ENCODE results near the gene MYLIP. TPM values are rescaled to one million over a fixed set of nuclear protein-coding genes. Genes with fewer than 3 reads are reported as not detected.

The MYLIP gene
- total RNA-seq, 4 donors from 2014 or later = 35.1 to 49.6 (median 43.8) TPM

DNA sequence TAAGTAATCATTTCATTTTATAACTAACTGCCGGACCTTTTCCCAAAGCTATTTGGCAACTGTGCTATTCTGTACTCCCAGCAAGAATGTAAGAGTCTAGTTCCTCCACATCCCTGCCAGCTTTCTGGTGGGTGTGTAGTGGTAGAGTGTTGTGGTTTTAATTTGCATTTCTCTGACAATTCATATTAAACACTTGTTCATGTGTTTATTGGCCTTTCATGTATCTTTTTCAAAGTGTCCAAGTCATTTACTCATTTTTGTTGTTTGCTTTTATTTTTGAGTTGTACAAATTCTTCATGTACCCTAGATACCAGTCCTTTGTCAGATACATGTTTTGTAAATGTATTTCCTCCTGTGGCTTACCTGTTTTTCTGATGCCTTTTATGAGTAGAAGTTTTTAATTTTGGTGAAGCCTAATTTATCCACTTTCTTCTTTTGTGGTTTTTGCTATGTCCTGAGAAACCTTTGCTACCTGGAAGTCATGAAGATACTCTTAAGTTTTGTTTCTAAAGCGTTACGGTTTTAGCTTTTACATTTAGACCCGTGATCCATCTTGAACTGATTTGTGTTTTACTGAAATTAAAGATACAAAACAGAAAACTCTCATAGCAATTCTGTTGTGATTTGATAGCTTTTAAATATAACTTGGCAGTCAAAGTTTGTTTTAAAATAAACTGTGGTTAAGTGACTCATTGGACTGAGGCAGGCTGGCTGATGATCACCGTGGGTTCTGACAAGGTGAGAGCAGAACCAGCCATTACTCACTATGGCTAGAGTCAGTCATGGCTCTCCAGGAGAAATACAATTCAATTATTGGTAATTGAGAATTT, 8.0 kb downstream of the MYLIP start:
- no peak for DNase-seq (ENCODE audit: low spot score in 2 of 2)
- TF ChIP-seq, protein P1, sequence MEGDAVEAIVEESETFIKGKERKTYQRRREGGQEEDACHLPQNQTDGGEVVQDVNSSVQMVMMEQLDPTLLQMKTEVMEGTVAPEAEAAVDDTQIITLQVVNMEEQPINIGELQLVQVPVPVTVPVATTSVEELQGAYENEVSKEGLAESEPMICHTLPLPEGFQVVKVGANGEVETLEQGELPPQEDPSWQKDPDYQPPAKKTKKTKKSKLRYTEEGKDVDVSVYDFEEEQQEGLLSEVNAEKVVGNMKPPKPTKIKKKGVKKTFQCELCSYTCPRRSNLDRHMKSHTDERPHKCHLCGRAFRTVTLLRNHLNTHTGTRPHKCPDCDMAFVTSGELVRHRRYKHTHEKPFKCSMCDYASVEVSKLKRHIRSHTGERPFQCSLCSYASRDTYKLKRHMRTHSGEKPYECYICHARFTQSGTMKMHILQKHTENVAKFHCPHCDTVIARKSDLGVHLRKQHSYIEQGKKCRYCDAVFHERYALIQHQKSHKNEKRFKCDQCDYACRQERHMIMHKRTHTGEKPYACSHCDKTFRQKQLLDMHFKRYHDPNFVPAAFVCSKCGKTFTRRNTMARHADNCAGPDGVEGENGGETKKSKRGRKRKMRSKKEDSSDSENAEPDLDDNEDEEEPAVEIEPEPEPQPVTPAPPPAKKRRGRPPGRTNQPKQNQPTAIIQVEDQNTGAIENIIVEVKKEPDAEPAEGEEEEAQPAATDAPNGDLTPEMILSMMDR (IDR thresholded peaks at IDR 0.05) = no peak
- TF ChIP-seq POLR2A (IDR thresholded peaks at IDR 0.05) = no peak

DNA sequence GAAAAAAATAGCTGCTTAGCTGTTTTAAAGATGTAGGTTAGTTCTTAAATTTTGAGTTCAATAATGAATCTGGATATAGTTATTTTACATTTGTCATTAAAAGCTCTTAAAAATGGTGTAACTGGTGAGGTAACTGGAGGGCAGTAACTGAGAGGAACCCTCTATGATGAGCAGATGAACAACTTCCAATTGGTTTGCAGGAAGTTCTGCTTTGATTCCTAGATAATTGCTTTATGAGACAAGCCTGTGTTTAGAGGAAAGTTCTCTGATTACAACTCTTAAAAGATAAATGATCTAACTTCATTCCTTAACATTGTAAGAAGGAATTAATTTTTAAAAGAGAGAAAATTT, 8.5 kb downstream of the MYLIP start:
- no peak for DNase-seq (ENCODE audit: low spot score in 2 of 2)
- TF ChIP-seq POLR2A (IDR thresholded peaks at IDR 0.05) = no peak
- TF ChIP-seq, protein P1 (IDR thresholded peaks at IDR 0.05) = no peak
- H3K4me3 ChIP-seq (ENCODE audit: low read depth, poor library complexity, severe bottlenecking) = no peak overlapping the region
- intact Hi-C loops (cut with DNase I; ENCODE audit: low total_unique reads) = no loop called here

More for the DNA sequence above, 8.0 kb downstream of the MYLIP start:
- no peak overlapping the region for H3K4me3 ChIP-seq (ENCODE audit: low read depth, poor library complexity, severe bottlenecking)
- 20 to 32% methylated on average over 5 of the region's 5 CpGs for WGBS, 2 donors
- intact Hi-C loops (cut with DNase I; ENCODE audit: low total_unique reads) = no loop called here

DNA sequence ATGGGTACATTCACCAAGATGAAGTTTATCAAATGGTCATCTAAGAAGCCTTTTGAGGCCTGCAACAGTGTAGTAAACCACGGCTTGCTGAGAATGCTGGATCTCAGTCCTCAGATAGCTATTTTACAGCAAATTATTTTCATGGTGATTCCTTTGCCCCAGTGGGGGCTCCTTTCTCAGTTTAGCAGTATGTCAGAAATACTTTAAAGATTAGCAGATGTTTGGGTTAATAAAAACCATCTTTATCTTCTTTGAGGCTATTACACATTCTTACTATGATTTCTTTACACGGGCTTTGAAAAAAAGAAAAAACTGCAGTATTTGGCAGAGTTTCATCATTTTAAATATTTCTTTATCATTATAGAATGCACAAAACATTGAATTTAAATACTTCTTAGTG, 10.7 kb downstream of the MYLIP start:
- no peak overlapping the region for H3K4me3 ChIP-seq (ENCODE audit: low read depth, poor library complexity, severe bottlenecking)
- DNase-seq (ENCODE audit: low spot score in 2 of 2) = no peak
- TF ChIP-seq, protein P1 (IDR thresholded peaks at IDR 0.05) = no peak
- no peak for TF ChIP-seq POLR2A (IDR thresholded peaks at IDR 0.05)
- intact Hi-C loops (cut with DNase I; ENCODE audit: low total_unique reads) = no loop called here
- WGBS, 2 donors = 52 to 67% methylated on average over 2 of the region's 2 CpGs

GRCh38 chr6:16140607-16141006, 11.7 kb downstream of the MYLIP start:
- 59 to 68% methylated on average over 7 of the region's 7 CpGs for WGBS, 2 donors
- TF ChIP-seq POLR2A (IDR thresholded peaks at IDR 0.05) = no peak
- TF ChIP-seq, protein P1 (IDR thresholded peaks at IDR 0.05) = no peak
- no peak overlapping the region for H3K4me3 ChIP-seq (ENCODE audit: low read depth, poor library complexity, severe bottlenecking)
- intact Hi-C loops (cut with DNase I; ENCODE audit: low total_unique reads) = loop anchor here (10.0 kb wide), 1 partner anchor 1556 kb away; no protein-coding TSS in a partner anchor
- no peak for DNase-seq (ENCODE audit: low spot score in 2 of 2)

GRCh38 chr6:16141514-16141913, 12.6 kb downstream of the MYLIP start:
- DNase-seq (ENCODE audit: low spot score in 2 of 2) = no peak
- no peak overlapping the region for H3K4me3 ChIP-seq (ENCODE audit: low read depth, poor library complexity, severe bottlenecking)
- TF ChIP-seq POLR2A (IDR thresholded peaks at IDR 0.05) = no peak
- TF ChIP-seq, protein P1 (IDR thresholded peaks at IDR 0.05) = no peak
- intact Hi-C loops (cut with DNase I; ENCODE audit: low total_unique reads) = loop anchor here (10.0 kb wide), 1 partner anchor 1557 kb away; no protein-coding TSS in a partner anchor
